MM.1S (cell line): ENCODE data around the gene MARVELD2.
A peak's percentile ranks its signal among the peaks of the same experiment; 100 is the strongest.

Experiments used
- DNase-seq: peaks from one replicate; pipeline ENCODE4 v3.0.0-alpha.2; 2015
- H2AFZ ChIP-seq: fragments of 300-600 bp; sonication (generic); 2 replicates; pipeline ENCODE4 v1.6.0; 2016; ENCODE audit warnings: antibody characterized with exemption, low read length
- H3F3A ChIP-seq: fragments of 300-600 bp; sonication (generic); 2 replicates; pipeline ENCODE4 v1.6.1; 2016; ENCODE audit warnings: mild to moderate bottlenecking, antibody characterized with exemption, low read length, moderate library complexity, mixed read lengths; ENCODE audit not compliant: insufficient read depth
- H3K27ac ChIP-seq: fragments of 300-600 bp; sonication (generic); 2 replicates; pipeline ENCODE4 v1.5.1; 2016; ENCODE audit warnings: mild to moderate bottlenecking, low read length
- H3K27me3 ChIP-seq: fragments of 300-600 bp; sonication (generic); replicated peaks from 2 replicates; pipeline ENCODE4 v1.6.0; 2016; ENCODE audit warnings: low read length; ENCODE audit not compliant: insufficient read depth
- H3K36me3 ChIP-seq: fragments of 300-600 bp; sonication (generic); replicated peaks from 2 replicates; pipeline ENCODE4 v1.6.1; 2016; ENCODE audit warnings: mild to moderate bottlenecking, low read length, mixed read lengths; ENCODE audit not compliant: insufficient read depth
- H3K4me1 ChIP-seq: fragments of 300-600 bp; sonication (generic); 2 replicates; pipeline ENCODE4 v1.6.1; 2016; ENCODE audit warnings: low read length, mixed read lengths
- H3K4me2 ChIP-seq: fragments of 300-600 bp; sonication (generic); 2 replicates; pipeline ENCODE4 v1.6.0; 2016; ENCODE audit warnings: low read depth, low read length
- H3K4me3 ChIP-seq: fragments of 300-600 bp; sonication (generic); 2 replicates; pipeline ENCODE4 v1.5.1; 2016; ENCODE audit warnings: low read length, mixed read lengths
- H3K79me2 ChIP-seq: fragments of 300-600 bp; sonication (generic); 2 replicates; pipeline ENCODE4 v1.6.1; 2016; ENCODE audit warnings: mixed run types, low read length, mixed read lengths
- H3K9ac ChIP-seq: fragments of 300-600 bp; sonication (generic); 2 replicates; pipeline ENCODE4 v1.6.1; 2016; ENCODE audit warnings: low read length, mixed read lengths
- H3K9me2 ChIP-seq: fragments of 300-600 bp; sonication (generic); replicated peaks from 2 replicates; pipeline ENCODE4 v1.6.1; 2016; ENCODE audit warnings: mild to moderate bottlenecking, low read length, mixed read lengths; ENCODE audit not compliant: insufficient read depth
- H3K9me3 ChIP-seq: fragments of 300-600 bp; sonication (generic); replicated peaks from 2 replicates; pipeline ENCODE4 v1.6.1; 2016; ENCODE audit warnings: mild to moderate bottlenecking, low read length, mixed read lengths; ENCODE audit not compliant: insufficient read depth
- H4K20me1 ChIP-seq: fragments of 300-600 bp; sonication (generic); 2 replicates; pipeline ENCODE4 v1.6.1; 2016; ENCODE audit warnings: mild to moderate bottlenecking, low read length, moderate library complexity, mixed read lengths; ENCODE audit not compliant: insufficient read depth
- EZH2 ChIP-seq: fragments of 300-600 bp; sonication (generic); optimal IDR thresholded peaks from 2 replicates; pipeline ENCODE3; 2017; ENCODE audit warnings: low read depth, mild to moderate bottlenecking, antibody characterized with exemption, low read length, mixed read lengths
- EZH2phosphoT487 ChIP-seq: fragments of 300-600 bp; sonication (generic); IDR thresholded peaks from 2 replicates; pipeline ENCODE4 v1.6.1; 2018; ENCODE audit warnings: antibody characterized with exemption, low read length
- TF ChIP-seq, protein P1 (sequence below): fragments of 300-600 bp; sonication (generic); IDR thresholded peaks from 2 replicates; pipeline ENCODE4 v1.5.1; 2016; ENCODE audit warnings: antibody characterized with exemption, low read length, mixed read lengths

MARVELD2 gene

DNA sequence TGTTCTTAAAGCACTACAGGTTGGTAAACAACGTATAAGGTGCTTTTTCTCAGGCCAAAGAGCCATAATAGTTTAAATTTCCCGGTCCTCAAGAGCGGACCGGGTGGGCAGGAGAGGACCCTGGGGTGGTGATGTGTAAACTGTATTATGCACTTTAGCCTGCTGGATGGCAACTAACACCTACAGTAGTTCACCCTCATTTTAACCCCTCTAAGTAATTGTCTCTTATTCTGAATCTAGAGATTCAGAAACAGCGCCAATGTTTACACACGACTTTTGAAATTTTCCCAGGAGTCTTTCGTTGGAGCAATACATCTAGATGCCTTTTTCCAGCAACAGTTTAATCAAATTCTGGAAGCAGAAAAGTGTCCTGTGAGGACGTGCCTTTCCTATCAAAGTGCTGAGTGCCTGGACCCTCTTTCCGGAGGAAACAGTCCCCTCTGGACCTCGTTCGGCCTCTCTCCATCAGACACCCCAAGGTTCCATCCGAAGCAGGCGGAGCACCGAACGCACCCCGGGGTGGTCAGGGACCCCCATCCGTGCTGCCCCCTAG, 77.0 kb downstream of the MARVELD2 start:
- Histone ChIP-seq H3K9ac (peak overlapping the region; percentile 48; the same call in 1 of the 2 replicates), H2AFZ (peak overlapping the region; percentile 91), H3K27me3 (0 out of 2 replicates have a peak, but pooled peaks cover 12% of the 10 kb centered on the region), H3K4me3 (peak overlapping the region; percentile 93), H3K4me2 (peak overlapping the region; percentile 99), H3K9me3 (no peaks in the 10 kb centered on the region), H3K27ac (no peak overlapping the region), H3K79me2 (peaks cover 5% of the 10 kb centered on the region; the same call in 1 of the 2 replicates), H3K4me1 (no peaks in the 10 kb centered on the region), H3K9me2 (no peaks in the 10 kb centered on the region), H3F3A (no peaks in the 10 kb centered on the region), H4K20me1 (no peaks in the 10 kb centered on the region), H3K36me3 (no peaks in the 10 kb centered on the region)
- DNase-seq: no peak
- TF ChIP-seq EZH2phosphoT487: no peak
- TF ChIP-seq, protein P1, sequence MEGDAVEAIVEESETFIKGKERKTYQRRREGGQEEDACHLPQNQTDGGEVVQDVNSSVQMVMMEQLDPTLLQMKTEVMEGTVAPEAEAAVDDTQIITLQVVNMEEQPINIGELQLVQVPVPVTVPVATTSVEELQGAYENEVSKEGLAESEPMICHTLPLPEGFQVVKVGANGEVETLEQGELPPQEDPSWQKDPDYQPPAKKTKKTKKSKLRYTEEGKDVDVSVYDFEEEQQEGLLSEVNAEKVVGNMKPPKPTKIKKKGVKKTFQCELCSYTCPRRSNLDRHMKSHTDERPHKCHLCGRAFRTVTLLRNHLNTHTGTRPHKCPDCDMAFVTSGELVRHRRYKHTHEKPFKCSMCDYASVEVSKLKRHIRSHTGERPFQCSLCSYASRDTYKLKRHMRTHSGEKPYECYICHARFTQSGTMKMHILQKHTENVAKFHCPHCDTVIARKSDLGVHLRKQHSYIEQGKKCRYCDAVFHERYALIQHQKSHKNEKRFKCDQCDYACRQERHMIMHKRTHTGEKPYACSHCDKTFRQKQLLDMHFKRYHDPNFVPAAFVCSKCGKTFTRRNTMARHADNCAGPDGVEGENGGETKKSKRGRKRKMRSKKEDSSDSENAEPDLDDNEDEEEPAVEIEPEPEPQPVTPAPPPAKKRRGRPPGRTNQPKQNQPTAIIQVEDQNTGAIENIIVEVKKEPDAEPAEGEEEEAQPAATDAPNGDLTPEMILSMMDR: no peak
- TF ChIP-seq EZH2: no peak

DNA sequence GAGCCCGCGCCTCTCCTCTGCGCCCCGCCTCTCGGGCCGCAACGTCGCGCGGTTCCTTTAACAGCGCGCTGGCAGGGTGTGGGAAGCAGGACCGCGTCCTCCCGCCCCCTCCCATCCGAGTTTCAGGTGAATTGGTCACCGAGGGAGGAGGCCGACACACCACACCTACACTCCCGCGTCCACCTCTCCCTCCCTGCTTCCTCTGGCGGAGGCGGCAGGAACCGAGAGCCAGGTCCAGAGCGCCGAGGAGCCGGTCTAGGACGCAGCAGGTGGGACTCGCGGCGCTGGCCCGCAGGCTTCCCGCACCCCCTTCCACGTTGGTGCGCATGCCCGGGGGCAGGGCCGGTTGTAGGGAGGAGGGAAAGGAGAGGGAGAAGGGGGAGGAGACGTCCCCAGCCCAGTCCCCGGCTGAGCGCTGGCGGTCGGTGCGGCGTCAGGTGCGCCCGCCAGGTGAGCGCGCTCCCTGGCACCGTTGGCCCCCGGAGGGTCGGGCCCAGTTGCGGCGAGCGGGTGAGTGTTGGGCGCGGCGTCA, 77.5 kb downstream of the MARVELD2 start, which contains the start of gene OCLN:
TSS of gene OCLN (plus strand) at position 400 of the 532 bp plus-strand sequence. CDS start 11,455 bp downstream, outside the sequence.
- H3F3A ChIP-seq: no peaks in the 10 kb centered on the region
- H3K4me3 ChIP-seq: peak within 1 kb of the TSS; percentile 93
- H3K36me3 ChIP-seq: no peaks in the 10 kb centered on the region
- TF ChIP-seq EZH2 (no peak), EZH2phosphoT487 (no peak)
- TF ChIP-seq, protein P1: no peak
- H3K27ac ChIP-seq: no peak within 1 kb of the TSS
- peaks cover 5% of the 10 kb centered on the region; the same call in 1 of the 2 replicates for H3K79me2 ChIP-seq
- H2AFZ ChIP-seq: peak within 1 kb of the TSS; percentile 91
- H3K9ac ChIP-seq: peak within 1 kb of the TSS; percentile 48; the same call in 1 of the 2 replicates
- H4K20me1 ChIP-seq: no peaks in the 10 kb centered on the region
- H3K4me2 ChIP-seq: peak within 1 kb of the TSS; percentile 99
- peak; percentile 68 for DNase-seq
- H3K27me3 ChIP-seq: 0 out of 2 replicates have a peak, but pooled peaks cover 12% of the 10 kb centered on the region
- H3K4me1 ChIP-seq: no peaks in the 10 kb centered on the region
- no peaks in the 10 kb centered on the region for H3K9me2 ChIP-seq
- H3K9me3 ChIP-seq: no peaks in the 10 kb centered on the region

DNA sequence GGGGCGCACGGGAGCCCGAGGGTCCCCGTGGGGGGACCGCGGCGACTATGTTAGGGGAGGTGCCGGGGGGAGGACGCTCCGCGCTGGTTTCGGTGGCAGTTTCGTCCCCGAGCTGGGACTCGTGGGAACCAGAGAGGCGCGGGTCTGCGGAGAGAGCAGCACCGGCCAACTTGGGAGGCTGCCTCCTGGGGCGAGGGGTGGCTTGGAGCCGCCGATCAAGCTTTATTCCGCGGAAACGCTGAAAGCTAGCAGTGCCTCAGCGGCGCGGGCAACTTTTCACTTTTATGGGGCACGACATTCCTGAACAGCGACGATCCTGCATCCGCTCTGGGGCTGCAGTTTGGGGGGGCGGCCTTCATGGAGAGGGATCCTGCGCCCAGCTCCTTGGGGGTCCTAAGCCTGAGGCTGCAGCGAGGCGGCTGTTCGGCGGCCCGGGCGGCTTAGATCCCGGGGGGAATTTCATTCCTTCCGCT, 78.0 kb downstream of the MARVELD2 start:
- peaks cover 5% of the 10 kb centered on the region; the same call in 1 of the 2 replicates for H3K79me2 ChIP-seq
- H4K20me1 ChIP-seq: no peaks in the 10 kb centered on the region
- peak overlapping the region; percentile 91 for H2AFZ ChIP-seq
- no peaks in the 10 kb centered on the region for H3F3A ChIP-seq
- H3K4me3 ChIP-seq: peak overlapping the region; percentile 93
- H3K27ac ChIP-seq: no peak overlapping the region
- no peaks in the 10 kb centered on the region for H3K9me2 ChIP-seq
- TF ChIP-seq EZH2phosphoT487 (no peak), EZH2 (no peak)
- TF ChIP-seq, protein P1: no peak
- H3K9ac ChIP-seq: peak overlapping the region; percentile 48; the same call in 1 of the 2 replicates
- 0 out of 2 replicates have a peak, but pooled peaks cover 12% of the 10 kb centered on the region for H3K27me3 ChIP-seq
- no peaks in the 10 kb centered on the region for H3K4me1 ChIP-seq
- H3K9me3 ChIP-seq: no peaks in the 10 kb centered on the region
- H3K4me2 ChIP-seq: peak overlapping the region; percentile 99
- peak; percentile 39 for DNase-seq
- no peaks in the 10 kb centered on the region for H3K36me3 ChIP-seq
